HepG2 (cell line): Measurements from ENCODE around the gene TXNIP. TPM values are rescaled to one million over a fixed set of nuclear protein-coding genes. Genes with fewer than 3 reads are reported as not detected.

Source experiments
- GATAD1 ChIP-seq: IDR thresholded peaks from 2 replicates; pipeline ENCODE4 v1.6.1; 2016; ENCODE audit warnings: missing genetic modification reagents, missing compliant biosample characterization
- HMG20A ChIP-seq: IDR thresholded peaks from 2 replicates; pipeline ENCODE4 v1.6.1; 2016; ENCODE audit warnings: borderline replicate concordance
- NFAT5 ChIP-seq: sonication (generic); formaldehyde crosslinking; IDR thresholded peaks from 2 replicates; pipeline ENCODE4 v1.4.0; 2020; ENCODE audit warnings: missing genetic modification reagents
- NFE2 ChIP-seq: sonication (generic); formaldehyde crosslinking; IDR thresholded peaks from 2 replicates; pipeline ENCODE4 v1.4.0; 2020; ENCODE audit warnings: missing genetic modification reagents
- SUZ12 ChIP-seq: fragments of 150-350 bp; IDR thresholded peaks from 2 replicates; pipeline ENCODE4 v1.6.1; 2014; ENCODE audit warnings: low read depth, low read length
- UBTF ChIP-seq: sonication (generic); formaldehyde crosslinking; IDR thresholded peaks from 2 replicates; pipeline ENCODE4 v1.4.0; 2020; ENCODE audit warnings: mild to moderate bottlenecking, missing genetic modification reagents
- ZNF251 ChIP-seq: sonication (generic); formaldehyde crosslinking; IDR thresholded peaks from 2 replicates; pipeline ENCODE4 v1.9.0; 2021; ENCODE audit warnings: mild to moderate bottlenecking, missing genetic modification reagents
- ZNF264 ChIP-seq: sonication (generic); formaldehyde crosslinking; IDR thresholded peaks from 2 replicates; pipeline ENCODE4 v1.4.0; 2020; ENCODE audit warnings: missing genetic modification reagents
- ZNF30 ChIP-seq: sonication (generic); formaldehyde crosslinking; IDR thresholded peaks from 2 replicates; pipeline ENCODE4 v1.5.0; 2020; ENCODE audit warnings: mild to moderate bottlenecking, missing genetic modification reagents
- ZNF335 ChIP-seq: sonication (generic); formaldehyde crosslinking; IDR thresholded peaks from 2 replicates; pipeline ENCODE4 v1.4.0; 2020; ENCODE audit warnings: missing genetic modification reagents
- ZNF337 ChIP-seq: sonication (generic); formaldehyde crosslinking; IDR thresholded peaks from 2 replicates; pipeline ENCODE4 v1.5.1; 2020; ENCODE audit warnings: missing genetic modification reagents, low read depth, mild to moderate bottlenecking, borderline replicate concordance
- ZNF446 ChIP-seq: sonication (generic); formaldehyde crosslinking; IDR thresholded peaks from 2 replicates; pipeline ENCODE4 v1.5.0; 2020; ENCODE audit warnings: mild to moderate bottlenecking, missing genetic modification reagents
- ZNF616 ChIP-seq: sonication (generic); formaldehyde crosslinking; IDR thresholded peaks from 2 replicates; pipeline ENCODE4 v1.5.0; 2020; ENCODE audit warnings: low read depth, mild to moderate bottlenecking, missing genetic modification reagents
- ZNF737 ChIP-seq: sonication (generic); formaldehyde crosslinking; IDR thresholded peaks from 2 replicates; pipeline ENCODE4 v1.5.0; 2020; ENCODE audit warnings: missing genetic modification reagents, mild to moderate bottlenecking, borderline replicate concordance
- polyA plus RNA-seq, 8 experiments: library from polyadenylated mRNA; depleted of rRNA in 3 of 8; stranded (reverse) in 7 of 8; unstranded in 1 of 8; fragments of >200 nt; fragmentation: Illumina TruSeq in 4 of 8; extraction: Trizol in 4 of 8; gene quantifications; 2 replicates each; pipeline versions ENCODE4 v1.2.1 to v1.2.3, GENCODE V29; 2011 to 2016; ENCODE audit warnings: low read depth in 4 of 8, missing spikeins in 1 of 8, mixed read lengths in 1 of 8; ENCODE audit not compliant: insufficient read depth in 1 of 8
- total RNA-seq, 5 experiments: library from RNA; depleted of rRNA; stranded (reverse); fragments of >200 nt; fragmentation: Illumina TruSeq; extraction: Trizol; gene quantifications; 2 replicates each; pipeline ENCODE4 v1.2.3, GENCODE V29; 2016; ENCODE audit warnings: low read depth in 1 of 5
- TF ChIP-seq, protein P1 (sequence below): sonication (generic); formaldehyde crosslinking; IDR thresholded peaks from 2 replicates; pipeline ENCODE4 v1.4.0; 2020; ENCODE audit warnings: missing genetic modification reagents
- TF ChIP-seq, protein P2 (sequence below): IDR thresholded peaks from 2 replicates; pipeline ENCODE4 v1.6.1; 2016; ENCODE audit warnings: control low read depth
- TF ChIP-seq, protein P3 (sequence below): IDR thresholded peaks from 2 replicates; pipeline ENCODE4 v1.6.1; 2012; ENCODE audit warnings: low read depth, low read length, improper control_type of control experiment

The TXNIP gene
- total and polyA plus RNA-seq, 2 of the 13 experiments (the other 11 are each of a cell fraction or from before 2014, with no cell fraction given), result 24.4 to 237 TPM

- TF ChIP-seq NFAT5 (CRISPR knock-in tag) (0 out of 2 replicates have a peak, but pooled peaks have one; percentile 13), UBTF (CRISPR knock-in tag) (0 out of 2 replicates have a peak, but pooled peaks have one; percentile 6), GATAD1 (no peak), ZNF337 (no peak), ZNF335 (CRISPR knock-in tag) (no peak), SUZ12 (no peak), HMG20A (CRISPR knock-in tag) (no peak), ZNF446 (CRISPR knock-in tag) (no peak), ZNF264 (CRISPR knock-in tag) (no peak), ZNF737 (no peak), ZNF30 (CRISPR knock-in tag) (no peak), ZNF251 (CRISPR knock-in tag) (no peak), NFE2 (CRISPR knock-in tag) (no peak), ZNF616 (no peak)
- TF ChIP-seq, protein P1, sequence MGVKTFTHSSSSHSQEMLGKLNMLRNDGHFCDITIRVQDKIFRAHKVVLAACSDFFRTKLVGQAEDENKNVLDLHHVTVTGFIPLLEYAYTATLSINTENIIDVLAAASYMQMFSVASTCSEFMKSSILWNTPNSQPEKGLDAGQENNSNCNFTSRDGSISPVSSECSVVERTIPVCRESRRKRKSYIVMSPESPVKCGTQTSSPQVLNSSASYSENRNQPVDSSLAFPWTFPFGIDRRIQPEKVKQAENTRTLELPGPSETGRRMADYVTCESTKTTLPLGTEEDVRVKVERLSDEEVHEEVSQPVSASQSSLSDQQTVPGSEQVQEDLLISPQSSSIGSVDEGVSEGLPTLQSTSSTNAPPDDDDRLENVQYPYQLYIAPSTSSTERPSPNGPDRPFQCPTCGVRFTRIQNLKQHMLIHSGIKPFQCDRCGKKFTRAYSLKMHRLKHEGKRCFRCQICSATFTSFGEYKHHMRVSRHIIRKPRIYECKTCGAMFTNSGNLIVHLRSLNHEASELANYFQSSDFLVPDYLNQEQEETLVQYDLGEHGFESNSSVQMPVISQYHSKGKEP (CRISPR knock-in tag), result no peak
- TF ChIP-seq, protein P2, sequence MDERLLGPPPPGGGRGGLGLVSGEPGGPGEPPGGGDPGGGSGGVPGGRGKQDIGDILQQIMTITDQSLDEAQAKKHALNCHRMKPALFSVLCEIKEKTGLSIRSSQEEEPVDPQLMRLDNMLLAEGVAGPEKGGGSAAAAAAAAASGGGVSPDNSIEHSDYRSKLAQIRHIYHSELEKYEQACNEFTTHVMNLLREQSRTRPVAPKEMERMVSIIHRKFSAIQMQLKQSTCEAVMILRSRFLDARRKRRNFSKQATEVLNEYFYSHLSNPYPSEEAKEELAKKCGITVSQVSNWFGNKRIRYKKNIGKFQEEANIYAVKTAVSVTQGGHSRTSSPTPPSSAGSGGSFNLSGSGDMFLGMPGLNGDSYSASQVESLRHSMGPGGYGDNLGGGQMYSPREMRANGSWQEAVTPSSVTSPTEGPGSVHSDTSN (CRISPR knock-in tag), result no peak
- TF ChIP-seq, protein P3, sequence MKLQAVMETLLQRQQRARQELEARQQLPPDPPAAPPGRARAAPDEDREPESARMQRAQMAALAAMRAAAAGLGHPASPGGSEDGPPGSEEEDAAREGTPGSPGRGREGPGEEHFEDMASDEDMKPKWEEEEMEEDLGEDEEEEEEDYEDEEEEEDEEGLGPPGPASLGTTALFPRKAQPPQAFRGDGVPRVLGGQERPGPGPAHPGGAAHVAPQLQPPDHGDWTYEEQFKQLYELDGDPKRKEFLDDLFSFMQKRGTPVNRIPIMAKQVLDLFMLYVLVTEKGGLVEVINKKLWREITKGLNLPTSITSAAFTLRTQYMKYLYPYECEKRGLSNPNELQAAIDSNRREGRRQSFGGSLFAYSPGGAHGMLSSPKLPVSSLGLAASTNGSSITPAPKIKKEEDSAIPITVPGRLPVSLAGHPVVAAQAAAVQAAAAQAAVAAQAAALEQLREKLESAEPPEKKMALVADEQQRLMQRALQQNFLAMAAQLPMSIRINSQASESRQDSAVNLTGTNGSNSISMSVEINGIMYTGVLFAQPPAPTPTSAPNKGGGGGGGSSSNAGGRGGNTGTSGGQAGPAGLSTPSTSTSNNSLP, result no peak
Observed at GRCh38 chr1:146035048-146035423, 38.7 kb upstream of the TXNIP start (continued).
